GM12878 (cell line): ENCODE results near the gene HSD17B2. TPM values are rescaled to one million over a fixed set of nuclear protein-coding genes. Genes with fewer than 3 reads are reported as not detected.

Source experiments
- ATAC-seq: fragments of 200-7000 bp; cut with Tn5 transposase; 3 replicates; pipeline ENCODE4 v1.9.1; 2020; ENCODE audit warnings: mild to moderate bottlenecking, moderate library complexity
- BruUV-seq: library from RNA; stranded (reverse); fragments of 400-500 nt; replicated peaks from 2 replicates; lab custom pipeline; 2021; lab: Mats Ljungman, UMichigan
- CTCF ChIA-PET: fragments of 300-600 bp; sonication (Branson Sonifier 250); formaldehyde crosslinking; extraction: SDS; loops from one replicate; lab custom pipeline; 2021; ENCODE audit warnings: inconsistent platforms; lab: Yijun Ruan, JAX
- POLR2A ChIA-PET: fragments of 350-600 bp; formaldehyde crosslinking; extraction: SDS; loops from one replicate; lab custom pipeline; 2021; ENCODE audit warnings: inconsistent platforms; lab: Charles Lee
- RAD21 ChIA-PET: fragments of 300-600 bp; sonication (Branson Sonifier 250); formaldehyde crosslinking; loops from one replicate; lab custom pipeline; 2023; ENCODE audit warnings: antibody characterized with exemption; ENCODE audit not compliant: unreplicated experiment; lab: Charles Lee
- SMC1A ChIA-PET: fragments of 300-600 bp; sonication (Branson Sonifier 250); formaldehyde crosslinking; loops from one replicate; lab custom pipeline; 2023; ENCODE audit not compliant: unreplicated experiment, uncharacterized antibody; lab: Charles Lee
- DNase-seq: peaks from one replicate; pipeline ENCODE4 v3.0.0-alpha.2; 2011; ENCODE audit warnings: low read depth, low spot score
- FAIRE-seq: peaks from 3 replicates; lab custom pipeline; 2011; peaks lifted over from hg19 to GRCh38; lab: Jason Lieb, UNC
- H2AFZ ChIP-seq: 2 replicates; pipeline ENCODE4 v1.6.0; 2011; ENCODE audit warnings: low read depth, low read length, control low read depth; ENCODE audit not compliant: control insufficient read depth
- H3K27ac ChIP-seq: 2 replicates; pipeline ENCODE4 v1.5.1; 2011; ENCODE audit warnings: control low read depth; ENCODE audit not compliant: control insufficient read depth, insufficient read depth
- H3K27me3 ChIP-seq, 2 experiments: replicated peaks in 1 of 2; 2 replicates each; pipeline versions ENCODE4 v1.6.0 to v1.6.1; 2011; ENCODE audit warnings: low read length in 1 of 2; ENCODE audit not compliant: control insufficient read depth in 2 of 2, insufficient read depth in 2 of 2
- H3K36me3 ChIP-seq, 2 experiments: 2 replicates each; pipeline ENCODE4 v1.5.1; 2011; ENCODE audit warnings: low read length in 1 of 2; ENCODE audit not compliant: control insufficient read depth in 2 of 2, insufficient read depth in 2 of 2
- H3K4me1 ChIP-seq: 2 replicates; pipeline ENCODE4 v1.6.1; 2011; ENCODE audit warnings: mild to moderate bottlenecking, low read length, moderate library complexity, mixed read lengths; ENCODE audit not compliant: control insufficient read depth, insufficient read depth
- H3K4me2 ChIP-seq: 2 replicates; pipeline ENCODE4 v1.6.0; 2011; ENCODE audit warnings: control low read depth; ENCODE audit not compliant: control insufficient read depth, insufficient read depth
- H3K4me3 ChIP-seq: fragments of 200-600 bp; sonication (generic); 2 replicates; pipeline ENCODE4 v1.5.1; 2016
- H3K79me2 ChIP-seq: 2 replicates; pipeline ENCODE4 v1.6.0; 2011; ENCODE audit warnings: low read length; ENCODE audit not compliant: control insufficient read depth, insufficient read depth
- H3K9ac ChIP-seq: 2 replicates; pipeline ENCODE4 v1.8.0; 2011; ENCODE audit warnings: low read length, control low read depth, mixed read lengths; ENCODE audit not compliant: control insufficient read depth, insufficient read depth
- H3K9me3 ChIP-seq: replicated peaks from 3 replicates; pipeline ENCODE4 v1.5.1; 2011; ENCODE audit warnings: mild to moderate bottlenecking, low read length; ENCODE audit not compliant: control insufficient read depth, insufficient read depth
- H4K20me1 ChIP-seq: 2 replicates; pipeline ENCODE4 v1.6.0; 2011; ENCODE audit not compliant: control insufficient read depth, insufficient read depth
- BACH1 ChIP-seq: fragments of 450-650 bp; IDR thresholded peaks from 2 replicates; pipeline ENCODE4 v1.6.1; 2017; ENCODE audit warnings: mild to moderate bottlenecking, borderline replicate concordance
- CBX3 ChIP-seq: fragments of 200-600 bp; sonication (generic); IDR thresholded peaks from 2 replicates; pipeline ENCODE4 v1.6.1; 2016; ENCODE audit warnings: low read depth, borderline replicate concordance
- HDGF ChIP-seq: fragments of 450-650 bp; IDR thresholded peaks from 2 replicates; pipeline ENCODE4 v1.6.1; 2016; ENCODE audit warnings: antibody characterized with exemption
- IKZF1 ChIP-seq: fragments of 450-650 bp; conservative IDR thresholded peaks from 2 replicates; pipeline ENCODE4 v1.6.1; 2017; ENCODE audit warnings: antibody characterized with exemption, mild to moderate bottlenecking
- IKZF2 ChIP-seq, 2 experiments: fragments of 450-650 bp; IDR thresholded peaks; 2 replicates each; pipeline ENCODE4 v1.6.1; 2017; ENCODE audit warnings: mild to moderate bottlenecking in 2 of 2, moderate library complexity in 2 of 2
- IRF4 ChIP-seq: IDR thresholded peaks from 2 replicates; pipeline ENCODE4 v1.6.1; 2011; ENCODE audit warnings: low read depth, low read length
- KLF5 ChIP-seq: fragments of 450-650 bp; IDR thresholded peaks from 2 replicates; pipeline ENCODE4 v1.6.1; 2014; ENCODE audit warnings: mild to moderate bottlenecking; ENCODE audit not compliant: partially characterized antibody
- MTA3 ChIP-seq: IDR thresholded peaks from 2 replicates; pipeline ENCODE4 v1.6.1; 2012; ENCODE audit warnings: low read length, inconsistent platforms, borderline replicate concordance
- MXI1 ChIP-seq: fragments of 150-350 bp; IDR thresholded peaks from 2 replicates; pipeline ENCODE4 v1.6.1; 2011; ENCODE audit warnings: low read depth, mild to moderate bottlenecking, inconsistent platforms, low read length, improper control_type of control experiment
- RAD21 ChIP-seq: IDR thresholded peaks from 2 replicates; pipeline ENCODE4 v1.6.1; 2011; ENCODE audit warnings: mild to moderate bottlenecking, low read depth, low read length, moderate library complexity; ENCODE audit not compliant: insufficient read depth
- RELA ChIP-seq: fragments of 450-650 bp; IDR thresholded peaks from 2 replicates; pipeline ENCODE4 v1.8.0; 2014; ENCODE audit warnings: borderline replicate concordance; ENCODE audit not compliant: partially characterized antibody
- RUNX3 ChIP-seq: IDR thresholded peaks from 2 replicates; pipeline ENCODE4 v1.6.1; 2012; ENCODE audit warnings: low read length, inconsistent platforms
- SREBF2 ChIP-seq: IDR thresholded peaks from 2 replicates; pipeline ENCODE4 v1.6.1; 2012; ENCODE audit warnings: mild to moderate bottlenecking, low read length
- TCF7 ChIP-seq: IDR thresholded peaks from 2 replicates; pipeline ENCODE4 v1.6.1; 2014; ENCODE audit warnings: antibody characterized with exemption, borderline replicate concordance
- ZNF217 ChIP-seq: fragments of 450-650 bp; IDR thresholded peaks from 2 replicates; pipeline ENCODE4 v1.6.1; 2017; ENCODE audit warnings: antibody characterized with exemption, mild to moderate bottlenecking
- WGBS: methylation state at CpG from one replicate; pipeline ENCODE4 v1.1.6; 2016; ENCODE audit warnings: low lambda C conversion rate; ENCODE audit not compliant: insufficient replicate concordance, insufficient coverage; ENCODE audit errors: missing lambda C conversion rate; 5-methylcytosine and 5-hydroxymethylcytosine counted together
- in situ Hi-C: fragments of 300-500 bp; cut with MboI; formaldehyde crosslinking; loops from 9 replicates; pipeline ENCODE4 v1.14.3; 2018; ENCODE audit warnings: mixed read lengths
- intact Hi-C: fragments of 100-400 bp; cut with micrococcal nuclease; formaldehyde crosslinking; loops from one replicate; pipeline ENCODE4 v1.14.2; 2022; ENCODE audit not compliant: unreplicated experiment
- polyA plus RNA-seq, 11 experiments: library from polyadenylated mRNA; depleted of rRNA in 4 of 11; unstranded in 6 of 11; stranded (reverse) in 5 of 11; fragments of >200 nt; fragmentation: Nextera tagmentation in 4 of 11; fragmentation: Illumina TruSeq in 1 of 11; extraction: Ambion mirVana in 4 of 11; extraction: Trizol in 1 of 11; gene quantifications; 1 replicate in 1 of 11; 2 replicates in 10 of 11; pipeline versions ENCODE4 v1.2.1 to v1.2.3, GENCODE V29; 2011 to 2016; ENCODE audit warnings: inconsistent platforms in 2 of 11, missing spikeins in 2 of 11, low read depth in 1 of 11
- total RNA-seq, 4 experiments: library from RNA; depleted of rRNA in 3 of 4; stranded (reverse); fragments of >200 nt in 3 of 4; fragmentation: Illumina TruSeq in 1 of 4; extraction: Trizol in 1 of 4; gene quantifications; 2 replicates each; pipeline versions ENCODE4 v1.2.1 to v1.2.3, GENCODE V29; 2013 to 2021
- TF ChIP-seq, protein P1 (sequence below): IDR thresholded peaks from 2 replicates; pipeline ENCODE4 v1.6.1; 2011; ENCODE audit warnings: borderline replicate concordance, low read depth, mild to moderate bottlenecking, moderate library complexity, low read length; ENCODE audit not compliant: insufficient read depth, poor library complexity, severe bottlenecking
- TF ChIP-seq, protein P2 (sequence below): fragments of 450-650 bp; IDR thresholded peaks from 2 replicates; pipeline ENCODE4 v1.6.1; 2017; ENCODE audit warnings: mild to moderate bottlenecking
- TF ChIP-seq, protein P3 (sequence below): IDR thresholded peaks from 2 replicates; pipeline ENCODE4 v1.6.1; 2011; ENCODE audit warnings: low read depth, mild to moderate bottlenecking, low read length, moderate library complexity, borderline replicate concordance; ENCODE audit errors: extremely low read depth

The HSD17B2 gene
- total and polyA plus RNA-seq, 10 of the 15 experiments (the other 5 are each of a cell fraction or from before 2014, with no cell fraction given), result not detected

DNA sequence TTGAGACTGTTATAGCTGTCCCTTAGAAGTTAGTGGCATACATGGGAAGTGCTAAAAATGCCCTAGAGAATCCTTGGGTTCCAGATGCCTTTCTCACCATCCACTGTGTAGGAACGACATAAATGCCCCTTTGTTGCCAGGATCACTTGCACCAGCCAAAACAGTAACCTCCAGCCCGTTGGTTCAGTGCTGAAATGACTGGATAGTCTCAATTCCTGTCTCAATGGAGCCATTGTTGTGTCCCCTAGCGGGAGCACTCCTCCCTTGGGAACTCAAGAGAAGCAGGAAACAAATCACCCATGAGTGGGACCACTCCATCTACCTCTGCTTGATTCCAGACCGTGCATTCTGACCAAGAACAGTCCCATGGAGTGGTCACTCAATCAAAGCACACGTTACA is 111.9 kb downstream of the HSD17B2 start:
- H2AFZ ChIP-seq, result no peak overlapping the region
- no peaks in the 10 kb centered on the region for H4K20me1 ChIP-seq
- WGBS, result 34% methylated on average over 5 of the region's 5 CpGs
- no peak overlapping the region for H3K9ac ChIP-seq
- DNase-seq (no peak), FAIRE-seq (no peak), ATAC-seq (no peak)
- CTCF ChIA-PET, result no interaction called here
- no TSS peak for BruUV-seq
- TF ChIP-seq KLF5 (no peak), TCF7 (no peak), IKZF2 (IDR thresholded peaks at IDR 0.05) (no peak), MXI1 (no peak), ZNF217 (no peak), SREBF2 (no peak), BACH1 (no peak), RAD21 (no peak), HDGF (no peak), RELA (no peak), IRF4 (no peak), RUNX3 (no peak), MTA3 (no peak), CBX3 (no peak), IKZF1 (no peak)
- TF ChIP-seq, protein P1, sequence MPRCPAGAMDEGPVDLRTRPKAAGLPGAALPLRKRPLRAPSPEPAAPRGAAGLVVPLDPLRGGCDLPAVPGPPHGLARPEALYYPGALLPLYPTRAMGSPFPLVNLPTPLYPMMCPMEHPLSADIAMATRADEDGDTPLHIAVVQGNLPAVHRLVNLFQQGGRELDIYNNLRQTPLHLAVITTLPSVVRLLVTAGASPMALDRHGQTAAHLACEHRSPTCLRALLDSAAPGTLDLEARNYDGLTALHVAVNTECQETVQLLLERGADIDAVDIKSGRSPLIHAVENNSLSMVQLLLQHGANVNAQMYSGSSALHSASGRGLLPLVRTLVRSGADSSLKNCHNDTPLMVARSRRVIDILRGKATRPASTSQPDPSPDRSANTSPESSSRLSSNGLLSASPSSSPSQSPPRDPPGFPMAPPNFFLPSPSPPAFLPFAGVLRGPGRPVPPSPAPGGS, result no peak
- TF ChIP-seq, protein P2, sequence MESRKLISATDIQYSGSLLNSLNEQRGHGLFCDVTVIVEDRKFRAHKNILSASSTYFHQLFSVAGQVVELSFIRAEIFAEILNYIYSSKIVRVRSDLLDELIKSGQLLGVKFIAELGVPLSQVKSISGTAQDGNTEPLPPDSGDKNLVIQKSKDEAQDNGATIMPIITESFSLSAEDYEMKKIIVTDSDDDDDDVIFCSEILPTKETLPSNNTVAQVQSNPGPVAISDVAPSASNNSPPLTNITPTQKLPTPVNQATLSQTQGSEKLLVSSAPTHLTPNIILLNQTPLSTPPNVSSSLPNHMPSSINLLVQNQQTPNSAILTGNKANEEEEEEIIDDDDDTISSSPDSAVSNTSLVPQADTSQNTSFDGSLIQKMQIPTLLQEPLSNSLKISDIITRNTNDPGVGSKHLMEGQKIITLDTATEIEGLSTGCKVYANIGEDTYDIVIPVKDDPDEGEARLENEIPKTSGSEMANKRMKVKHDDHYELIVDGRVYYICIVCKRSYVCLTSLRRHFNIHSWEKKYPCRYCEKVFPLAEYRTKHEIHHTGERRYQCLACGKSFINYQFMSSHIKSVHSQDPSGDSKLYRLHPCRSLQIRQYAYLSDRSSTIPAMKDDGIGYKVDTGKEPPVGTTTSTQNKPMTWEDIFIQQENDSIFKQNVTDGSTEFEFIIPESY, result no peak
- TF ChIP-seq, protein P3, sequence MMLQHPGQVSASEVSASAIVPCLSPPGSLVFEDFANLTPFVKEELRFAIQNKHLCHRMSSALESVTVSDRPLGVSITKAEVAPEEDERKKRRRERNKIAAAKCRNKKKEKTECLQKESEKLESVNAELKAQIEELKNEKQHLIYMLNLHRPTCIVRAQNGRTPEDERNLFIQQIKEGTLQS, result no peak
- in situ Hi-C loops (no loop called here), intact Hi-C loops (no loop called here)
- no peaks in the 10 kb centered on the region for H3K27me3 ChIP-seq
- H3K27ac ChIP-seq, result no peak overlapping the region
- RAD21 ChIA-PET, result no interaction called here
- H3K4me3 ChIP-seq, result no peak overlapping the region
- H3K9me3 ChIP-seq, result no peaks in the 10 kb centered on the region
- no peak overlapping the region for H3K4me2 ChIP-seq
- SMC1A ChIA-PET, result no interaction called here
- no peaks in the 10 kb centered on the region for H3K36me3 ChIP-seq
- no peaks in the 10 kb centered on the region for H3K79me2 ChIP-seq
- no peaks in the 10 kb centered on the region for H3K4me1 ChIP-seq
- POLR2A ChIA-PET, result no interaction called here
